AG10803 (cell line): ENCODE results near the gene TIAM1.
A peak's percentile ranks its signal among the peaks of the same experiment; 100 is the strongest.

Experiments used
- DNase-seq: peaks from one replicate; pipeline ENCODE4 v3.0.0; 2010; ENCODE audit warnings: low read depth
- H3K4me3 ChIP-seq: 2 replicates; pipeline ENCODE4 v1.5.1; 2011; ENCODE audit warnings: mild to moderate bottlenecking, low read length, control low read depth
- TF ChIP-seq, protein P1 (sequence below): conservative IDR thresholded peaks from 2 replicates; pipeline ENCODE4 v1.5.1; 2011; ENCODE audit warnings: mild to moderate bottlenecking, low read length, control low read depth, inconsistent platforms

The TIAM1 gene

DNA sequence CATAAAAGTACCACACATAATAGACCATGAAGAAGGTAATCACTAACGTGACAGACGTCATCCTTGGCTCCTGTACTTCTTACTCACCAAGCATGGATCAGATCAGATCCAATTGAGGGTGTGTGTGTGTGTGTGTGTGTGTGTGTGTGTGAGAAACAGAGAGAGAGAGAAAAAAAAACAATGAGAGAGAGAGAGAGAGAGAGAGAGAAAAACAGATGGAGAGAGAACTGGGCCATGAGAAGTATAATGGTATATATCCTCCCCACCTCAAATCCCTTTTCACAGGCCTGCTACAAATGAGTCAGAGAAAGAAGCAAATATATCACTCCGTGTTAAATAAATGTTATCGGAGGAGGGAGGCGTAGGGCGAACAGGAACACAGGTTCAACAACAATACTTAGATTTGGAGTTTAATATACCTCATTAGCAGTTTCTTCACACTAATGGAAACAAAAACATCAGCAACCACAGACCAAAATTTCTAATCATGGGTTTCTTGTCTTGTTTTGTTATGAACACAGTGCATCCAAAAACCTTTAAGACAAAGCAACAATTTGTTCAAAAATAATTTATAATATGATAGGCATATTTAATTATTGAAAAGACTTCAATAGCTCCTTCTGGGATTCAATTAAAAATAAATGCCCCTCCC is 45.3 kb downstream of the TIAM1 start:
- H3K4me3 ChIP-seq, result no peak overlapping the region
- DNase-seq, result no peak
- TF ChIP-seq, protein P1, sequence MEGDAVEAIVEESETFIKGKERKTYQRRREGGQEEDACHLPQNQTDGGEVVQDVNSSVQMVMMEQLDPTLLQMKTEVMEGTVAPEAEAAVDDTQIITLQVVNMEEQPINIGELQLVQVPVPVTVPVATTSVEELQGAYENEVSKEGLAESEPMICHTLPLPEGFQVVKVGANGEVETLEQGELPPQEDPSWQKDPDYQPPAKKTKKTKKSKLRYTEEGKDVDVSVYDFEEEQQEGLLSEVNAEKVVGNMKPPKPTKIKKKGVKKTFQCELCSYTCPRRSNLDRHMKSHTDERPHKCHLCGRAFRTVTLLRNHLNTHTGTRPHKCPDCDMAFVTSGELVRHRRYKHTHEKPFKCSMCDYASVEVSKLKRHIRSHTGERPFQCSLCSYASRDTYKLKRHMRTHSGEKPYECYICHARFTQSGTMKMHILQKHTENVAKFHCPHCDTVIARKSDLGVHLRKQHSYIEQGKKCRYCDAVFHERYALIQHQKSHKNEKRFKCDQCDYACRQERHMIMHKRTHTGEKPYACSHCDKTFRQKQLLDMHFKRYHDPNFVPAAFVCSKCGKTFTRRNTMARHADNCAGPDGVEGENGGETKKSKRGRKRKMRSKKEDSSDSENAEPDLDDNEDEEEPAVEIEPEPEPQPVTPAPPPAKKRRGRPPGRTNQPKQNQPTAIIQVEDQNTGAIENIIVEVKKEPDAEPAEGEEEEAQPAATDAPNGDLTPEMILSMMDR, result no peak

GRCh38 chr21:31297806-31298205 is 46.3 kb downstream of the TIAM1 start:
- TF ChIP-seq, protein P1, result no peak
- H3K4me3 ChIP-seq, result no peak overlapping the region
- DNase-seq, result no peak

GRCh38 chr21:31295676-31296075 is 48.4 kb downstream of the TIAM1 start:
- no peak for DNase-seq
- H3K4me3 ChIP-seq, result no peak overlapping the region
- TF ChIP-seq, protein P1, result no peak

DNA sequence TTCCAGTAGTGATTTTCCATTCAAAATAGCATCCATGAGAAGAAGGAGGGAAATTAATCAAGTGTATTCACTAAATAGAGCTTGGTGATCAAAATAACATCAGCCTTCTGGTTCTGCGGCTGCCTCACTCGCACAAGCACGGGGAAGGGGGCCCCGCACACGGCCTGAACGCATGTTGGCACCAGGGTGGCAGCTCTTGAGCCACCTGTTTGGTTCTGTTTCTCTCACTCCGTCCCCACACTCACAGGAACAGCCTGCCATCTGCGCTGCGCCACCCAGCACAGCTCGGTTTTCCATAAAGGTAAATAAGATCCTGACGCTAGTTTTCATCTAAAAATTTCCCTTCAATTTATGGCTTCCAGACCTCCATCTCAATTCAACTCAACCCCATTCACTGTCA is 49.4 kb downstream of the TIAM1 start:
- DNase-seq, result no peak
- H3K4me3 ChIP-seq, result no peak overlapping the region
- TF ChIP-seq, protein P1, result no peak

DNA sequence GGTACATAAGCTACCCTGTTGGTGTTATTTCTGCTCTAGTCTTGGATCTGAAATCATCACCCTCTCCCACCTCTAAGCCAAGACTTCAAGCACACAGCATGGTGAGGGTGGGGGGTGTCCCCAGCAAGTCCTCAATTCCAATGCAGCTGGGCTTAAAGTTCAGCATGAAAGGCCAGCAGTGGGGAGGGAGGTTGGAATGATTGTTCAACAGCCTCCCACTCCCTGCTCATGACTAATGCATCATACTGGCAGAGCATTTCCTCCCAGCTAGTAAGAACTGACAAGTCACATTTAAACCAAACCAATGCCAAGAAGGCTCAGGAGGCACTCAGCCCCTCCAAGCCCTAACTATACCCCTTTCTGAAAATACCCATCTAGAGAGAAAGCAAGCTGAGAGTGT is 50.1 kb downstream of the TIAM1 start:
- TF ChIP-seq, protein P1, result no peak
- DNase-seq, result peak; percentile 84
- H3K4me3 ChIP-seq, result no peak overlapping the region

DNA sequence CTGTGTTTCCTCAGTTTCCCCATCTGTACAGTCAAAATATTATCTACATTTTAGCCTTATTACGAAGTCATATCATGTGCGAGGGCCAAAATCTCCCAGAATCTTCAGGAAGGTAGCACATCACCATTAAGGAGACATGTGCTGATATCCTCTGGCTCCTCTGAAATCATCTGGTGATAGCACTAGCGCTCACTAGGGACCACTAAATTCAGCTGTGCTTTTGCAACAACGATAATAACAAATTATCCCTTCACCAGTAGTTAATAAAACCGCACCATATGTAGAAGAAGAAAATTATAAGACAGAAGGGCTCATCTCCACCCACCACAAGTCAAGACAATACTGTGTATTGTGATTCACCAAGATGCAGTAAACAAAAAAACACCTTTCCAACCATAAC is 53.3 kb downstream of the TIAM1 start:
- TF ChIP-seq, protein P1, result no peak
- no peak overlapping the region for H3K4me3 ChIP-seq
- DNase-seq, result no peak

DNA sequence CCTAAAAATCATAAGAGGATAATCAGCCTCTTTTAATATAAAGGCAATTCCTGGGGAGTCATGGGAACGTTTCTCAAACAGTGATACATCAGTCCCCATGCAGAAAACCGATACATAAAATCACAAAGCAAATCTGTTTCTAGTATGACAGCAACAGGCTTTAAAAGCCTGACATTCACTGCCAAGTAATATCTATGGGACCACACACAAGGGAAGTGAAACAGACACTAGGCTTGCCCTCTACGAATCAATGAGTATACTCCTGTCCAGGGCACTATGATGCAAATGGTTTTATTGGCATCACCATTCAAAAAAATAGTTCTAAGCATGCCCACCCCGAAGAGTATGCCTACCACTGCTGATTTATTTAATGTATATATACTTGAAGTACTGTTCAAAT is 54.4 kb downstream of the TIAM1 start:
- TF ChIP-seq, protein P1, result no peak
- DNase-seq, result no peak
- no peak overlapping the region for H3K4me3 ChIP-seq
